Activated T-helper 17 cell treated with anti-CD3 and anti-CD28 coated beads, Interleukin-2, amount 50 U/mL, for 72 hours (primary cell): ENCODE data around the gene AOAH. TPM values are rescaled to one million over a fixed set of nuclear protein-coding genes. Genes with fewer than 3 reads are reported as not detected.

Experiments used
- ATAC-seq: fragments of 150-1000 bp; cut with Tn5 transposase; replicated peaks from 2 replicates; pipeline ENCODE4 v1.10.0; 2021; ENCODE audit warnings: mild to moderate bottlenecking, moderate library complexity
- H3K27ac Mint-ChIP-seq: one replicate; pipeline ENCODE4 v1.8.0; 2022; ENCODE audit warnings: mixed read lengths
- H3K27me3 Mint-ChIP-seq: one replicate; pipeline ENCODE4 v1.8.0; 2022; ENCODE audit warnings: mixed read lengths
- H3K36me3 Mint-ChIP-seq: one replicate; pipeline ENCODE4 v1.8.0; 2022; ENCODE audit warnings: low read depth, mild to moderate bottlenecking, mixed read lengths
- H3K4me1 Mint-ChIP-seq: one replicate; pipeline ENCODE4 v1.8.0; 2022; ENCODE audit warnings: mixed read lengths
- H3K4me3 Mint-ChIP-seq: one replicate; pipeline ENCODE4 v1.8.0; 2022; ENCODE audit warnings: mild to moderate bottlenecking, mixed read lengths
- H3K9me3 Mint-ChIP-seq: one replicate; pipeline ENCODE4 v1.8.0; 2022; ENCODE audit warnings: mixed read lengths
- total RNA-seq, 2 donors: library from RNA; stranded (reverse); gene quantifications; one replicate each; pipeline ENCODE4 v1.2.3, GENCODE V29; 2022

Gene AOAH
- total RNA-seq, 2 donors from 2014 or later: 1.4 to 2.9 TPM

DNA sequence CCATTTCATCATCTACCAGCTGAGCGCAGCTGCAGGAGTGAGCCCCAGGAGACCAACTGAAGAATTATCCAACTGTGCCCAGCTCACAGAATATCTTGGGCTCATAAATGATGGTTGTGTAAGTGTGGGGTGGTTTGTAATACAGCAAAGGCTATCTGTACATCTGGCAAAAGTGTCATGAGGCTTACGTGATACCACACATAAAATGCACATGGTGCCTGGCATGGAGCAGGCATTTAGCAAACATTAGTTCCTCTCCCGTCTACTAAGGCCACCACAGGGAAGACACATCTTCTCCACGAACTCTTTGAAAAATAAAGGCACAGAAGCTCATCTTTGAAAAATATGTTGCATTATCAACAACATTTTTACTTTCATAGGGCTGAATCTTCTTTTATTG is 32.3 kb downstream of the AOAH start:
- Mint-ChIP-seq H3K9me3 (no peaks in the 10 kb centered on the region), H3K27me3 (no peaks in the 10 kb centered on the region), H3K36me3 (no peaks in the 10 kb centered on the region), H3K4me3 (no peak overlapping the region), H3K4me1 (peaks cover 13% of the 10 kb centered on the region), H3K27ac (no peak overlapping the region)
- ATAC-seq: no peak

DNA sequence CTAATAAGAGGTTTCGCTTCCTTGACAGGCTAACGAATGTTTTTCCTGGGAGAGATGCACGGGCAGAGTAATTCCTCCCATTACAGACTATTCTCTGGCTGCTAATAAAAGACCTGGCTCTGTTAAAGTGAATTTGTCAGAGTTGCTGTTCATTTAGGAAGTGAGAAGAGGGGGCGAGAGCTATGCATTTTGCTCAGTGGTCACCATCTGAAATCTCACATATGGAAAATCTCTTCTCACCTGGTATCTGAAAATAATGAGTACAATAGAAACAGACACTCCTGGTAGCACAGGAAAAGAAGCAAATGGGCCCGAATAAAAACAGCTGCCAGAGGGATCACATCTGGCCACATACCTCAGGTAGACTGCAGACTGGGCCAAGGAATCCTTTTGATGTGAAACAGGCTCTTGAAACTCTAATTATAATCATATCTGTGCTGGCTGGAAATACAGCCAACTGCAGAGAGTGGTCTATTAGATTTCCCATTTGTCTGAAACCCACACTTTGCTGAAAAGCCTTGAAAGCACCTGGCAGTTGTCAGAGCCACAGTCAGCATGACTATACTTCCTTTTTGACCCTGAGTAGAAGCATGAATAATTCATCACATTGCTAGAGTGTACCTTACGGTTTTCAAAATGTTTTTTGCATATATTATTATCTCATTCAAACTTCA is 33.6 kb downstream of the AOAH start:
- ATAC-seq: peak; percentile 69
- Mint-ChIP-seq H3K27ac (peak overlapping the region; percentile 50), H3K36me3 (no peaks in the 10 kb centered on the region), H3K4me3 (no peak overlapping the region), H3K9me3 (no peaks in the 10 kb centered on the region), H3K27me3 (no peaks in the 10 kb centered on the region), H3K4me1 (peaks cover 20% of the 10 kb centered on the region)

DNA sequence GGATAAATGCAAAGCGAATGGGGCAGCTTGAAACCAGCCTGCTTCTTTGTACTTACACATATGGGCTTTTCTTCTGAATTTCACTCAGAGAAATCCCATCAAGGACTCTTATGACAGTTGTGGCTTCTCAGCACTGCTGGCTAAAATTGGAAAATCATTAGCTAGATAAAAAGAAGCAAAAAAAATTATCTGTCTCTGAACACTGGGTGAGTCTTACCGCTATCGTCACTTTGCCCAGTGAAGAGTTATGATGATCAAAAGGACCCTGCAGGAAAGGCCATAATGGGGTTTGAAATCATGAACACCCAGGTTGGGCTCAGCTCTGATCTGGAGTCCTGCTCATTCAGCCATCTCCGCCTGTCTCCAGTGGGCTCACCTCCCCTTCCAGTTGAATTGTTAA is 34.3 kb downstream of the AOAH start:
- peak overlapping the region; percentile 50 for H3K27ac Mint-ChIP-seq
- H3K9me3 Mint-ChIP-seq: no peaks in the 10 kb centered on the region
- no peak for ATAC-seq
- no peak overlapping the region for H3K4me3 Mint-ChIP-seq
- peaks cover 25% of the 10 kb centered on the region for H3K4me1 Mint-ChIP-seq
- H3K36me3 Mint-ChIP-seq: no peaks in the 10 kb centered on the region
- H3K27me3 Mint-ChIP-seq: no peaks in the 10 kb centered on the region

DNA sequence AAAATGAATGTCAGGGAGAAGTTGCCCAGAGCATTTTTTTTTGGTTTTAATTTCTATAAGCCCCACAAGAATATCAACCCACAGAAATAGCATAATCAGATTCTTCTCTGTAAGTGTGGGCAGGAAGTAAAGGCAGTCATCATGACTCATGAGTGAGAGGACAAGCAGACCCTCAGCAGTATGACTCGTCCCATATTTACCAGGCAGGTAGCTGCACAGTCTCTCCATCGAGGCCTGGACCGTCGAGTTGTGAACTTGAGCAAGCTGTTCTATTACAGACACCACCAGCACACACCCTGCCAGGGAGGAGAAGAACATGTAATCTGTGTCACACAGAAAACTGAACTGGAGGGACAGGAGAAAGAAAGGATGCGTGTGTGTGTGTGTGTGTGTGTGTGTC is 37.8 kb downstream of the AOAH start:
- H3K4me3 Mint-ChIP-seq: peak overlapping the region; percentile 49
- peaks cover 30% of the 10 kb centered on the region for H3K4me1 Mint-ChIP-seq
- peak; percentile 83 for ATAC-seq
- no peaks in the 10 kb centered on the region for H3K36me3 Mint-ChIP-seq
- no peaks in the 10 kb centered on the region for H3K9me3 Mint-ChIP-seq
- no peaks in the 10 kb centered on the region for H3K27me3 Mint-ChIP-seq
- H3K27ac Mint-ChIP-seq: peak overlapping the region; percentile 67

DNA sequence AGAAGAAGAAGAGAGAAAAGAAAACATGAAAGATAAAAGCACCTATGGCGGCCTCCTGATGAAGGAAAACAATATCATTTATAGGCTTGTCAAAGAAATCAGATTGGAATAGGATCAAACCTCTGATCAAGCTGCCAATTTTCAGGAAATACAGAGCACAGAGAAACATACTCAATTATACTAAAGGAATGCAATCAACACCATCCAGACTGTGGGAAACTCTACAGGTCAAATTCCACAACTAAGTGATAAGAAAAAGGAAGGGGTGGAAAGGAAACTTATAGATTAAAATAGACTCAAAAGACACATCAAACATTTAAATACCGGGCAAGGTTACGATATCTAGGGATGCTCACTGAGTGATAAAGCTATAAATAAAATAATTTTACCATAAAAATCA is 39.3 kb downstream of the AOAH start:
- Mint-ChIP-seq H3K9me3 (no peaks in the 10 kb centered on the region), H3K4me3 (no peak overlapping the region), H3K27me3 (no peaks in the 10 kb centered on the region), H3K4me1 (peaks cover 17% of the 10 kb centered on the region), H3K36me3 (no peaks in the 10 kb centered on the region), H3K27ac (no peak overlapping the region)
- ATAC-seq: no peak

DNA sequence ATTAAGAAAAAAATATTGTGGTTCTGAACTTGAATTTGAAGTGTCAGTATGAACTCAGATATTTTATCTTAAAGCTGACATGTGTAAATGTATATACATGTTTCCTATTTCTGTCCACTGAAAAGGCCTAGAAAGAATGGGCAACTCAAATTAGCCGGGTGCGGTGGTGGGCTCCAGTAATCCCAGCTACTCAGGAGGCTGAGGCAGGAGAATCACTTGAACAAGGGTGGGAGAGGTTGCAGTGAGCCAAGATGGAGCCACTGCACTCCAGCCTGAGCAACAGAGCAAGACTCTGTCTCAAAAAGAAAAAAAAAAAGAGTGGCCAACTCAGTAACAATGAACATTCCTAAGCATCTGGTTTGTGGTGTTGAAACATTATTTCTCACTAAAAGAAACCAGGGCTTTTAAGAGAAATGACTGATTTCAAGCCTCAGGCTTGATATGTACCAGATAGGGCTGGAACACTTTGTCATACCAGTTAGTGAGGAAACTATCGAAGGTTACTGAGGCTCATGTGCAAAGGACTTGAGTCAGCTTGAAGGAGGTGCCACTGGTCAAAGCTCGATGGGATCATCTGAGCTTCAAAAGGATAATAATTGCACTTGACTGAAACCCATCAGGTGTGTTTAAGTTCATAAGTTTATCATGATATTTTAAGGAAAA is 40.5 kb downstream of the AOAH start:
- H3K27me3 Mint-ChIP-seq: no peaks in the 10 kb centered on the region
- H3K9me3 Mint-ChIP-seq: no peaks in the 10 kb centered on the region
- ATAC-seq: peak; percentile 89
- H3K4me1 Mint-ChIP-seq: peaks cover 17% of the 10 kb centered on the region
- no peak overlapping the region for H3K27ac Mint-ChIP-seq
- peak overlapping the region; percentile 8 for H3K4me3 Mint-ChIP-seq
- no peaks in the 10 kb centered on the region for H3K36me3 Mint-ChIP-seq

DNA sequence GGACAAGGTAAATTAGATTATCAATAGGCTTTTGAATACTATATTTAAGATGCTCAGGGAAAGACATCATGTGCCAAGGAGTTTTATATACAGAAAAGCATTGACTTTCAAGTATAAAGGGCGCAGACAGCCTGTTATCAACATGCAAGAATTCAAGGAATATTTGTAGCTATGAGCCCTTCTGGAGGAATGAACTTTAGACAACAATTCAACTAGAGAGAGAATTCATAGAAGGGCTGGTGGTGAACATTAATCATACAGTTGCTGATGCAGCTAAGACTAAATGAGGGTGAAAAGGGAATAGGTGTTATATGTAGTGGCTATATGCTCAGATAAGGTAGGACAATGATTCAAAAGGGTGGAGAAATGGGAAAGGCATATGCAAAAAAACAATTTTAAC is 41.2 kb downstream of the AOAH start:
- H3K36me3 Mint-ChIP-seq: no peaks in the 10 kb centered on the region
- H3K27ac Mint-ChIP-seq: no peak overlapping the region
- H3K9me3 Mint-ChIP-seq: no peaks in the 10 kb centered on the region
- H3K27me3 Mint-ChIP-seq: no peaks in the 10 kb centered on the region
- ATAC-seq: no peak
- H3K4me1 Mint-ChIP-seq: peaks cover 24% of the 10 kb centered on the region
- peak overlapping the region; percentile 8 for H3K4me3 Mint-ChIP-seq

DNA sequence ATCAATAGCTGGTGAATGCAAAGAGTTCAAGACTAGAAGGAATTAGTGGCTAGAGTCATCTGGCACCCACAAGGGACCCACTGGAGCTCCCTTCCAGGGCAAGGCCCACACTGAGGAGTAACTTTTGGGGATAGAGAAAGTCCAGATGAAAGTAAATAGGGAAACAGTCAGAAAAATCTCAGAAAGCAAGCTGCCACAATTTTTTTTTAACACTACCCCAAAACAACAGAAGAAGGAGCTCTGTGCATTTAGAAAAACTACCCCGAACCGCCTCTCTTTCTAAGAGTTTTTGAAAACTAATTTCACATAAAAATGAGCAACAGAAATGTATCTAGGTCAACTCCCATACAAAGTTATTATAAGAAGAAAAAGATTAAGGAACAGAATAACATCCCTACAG is 42.2 kb downstream of the AOAH start:
- H3K27me3 Mint-ChIP-seq: no peaks in the 10 kb centered on the region
- H3K36me3 Mint-ChIP-seq: no peaks in the 10 kb centered on the region
- H3K4me1 Mint-ChIP-seq: peaks cover 27% of the 10 kb centered on the region
- H3K27ac Mint-ChIP-seq: no peak overlapping the region
- no peak overlapping the region for H3K4me3 Mint-ChIP-seq
- no peak for ATAC-seq
- H3K9me3 Mint-ChIP-seq: no peaks in the 10 kb centered on the region

DNA sequence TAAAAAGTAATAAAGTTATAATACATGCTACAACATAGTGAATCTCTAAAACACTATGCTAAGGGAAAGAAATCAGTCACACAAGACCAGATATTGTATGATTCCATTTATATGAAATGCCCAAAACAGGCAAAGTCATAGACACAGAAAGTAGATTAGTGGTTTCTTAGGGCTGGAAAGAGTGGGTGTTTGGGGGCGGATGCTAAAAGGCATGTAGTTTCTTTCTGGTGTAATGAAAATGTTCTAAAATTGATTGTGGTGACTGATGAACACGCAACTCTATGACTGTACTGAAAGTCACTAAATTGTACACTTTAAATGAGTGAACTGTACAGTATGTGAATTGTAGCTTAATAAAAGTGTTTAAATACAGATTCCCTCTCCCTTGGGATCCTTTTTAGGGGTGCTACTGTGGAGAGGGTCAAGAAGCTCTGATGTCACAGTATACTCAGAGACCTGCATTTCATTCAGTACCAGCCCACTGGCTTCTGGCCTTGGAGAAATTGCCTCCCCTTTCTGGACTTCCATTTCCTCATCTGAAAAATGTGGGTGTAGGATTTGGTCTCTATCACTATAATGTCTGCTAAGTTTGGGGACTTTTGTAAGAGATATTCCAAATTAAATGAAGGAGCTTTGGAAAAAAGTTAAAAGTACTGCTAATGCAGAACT is 46.4 kb downstream of the AOAH start:
- no peaks in the 10 kb centered on the region for H3K9me3 Mint-ChIP-seq
- H3K27me3 Mint-ChIP-seq: no peaks in the 10 kb centered on the region
- peak overlapping the region; percentile 80 for H3K4me3 Mint-ChIP-seq
- peak; percentile 95 for ATAC-seq
- H3K36me3 Mint-ChIP-seq: no peaks in the 10 kb centered on the region
- H3K27ac Mint-ChIP-seq: peak overlapping the region; percentile 89
- H3K4me1 Mint-ChIP-seq: peaks cover 19% of the 10 kb centered on the region

DNA sequence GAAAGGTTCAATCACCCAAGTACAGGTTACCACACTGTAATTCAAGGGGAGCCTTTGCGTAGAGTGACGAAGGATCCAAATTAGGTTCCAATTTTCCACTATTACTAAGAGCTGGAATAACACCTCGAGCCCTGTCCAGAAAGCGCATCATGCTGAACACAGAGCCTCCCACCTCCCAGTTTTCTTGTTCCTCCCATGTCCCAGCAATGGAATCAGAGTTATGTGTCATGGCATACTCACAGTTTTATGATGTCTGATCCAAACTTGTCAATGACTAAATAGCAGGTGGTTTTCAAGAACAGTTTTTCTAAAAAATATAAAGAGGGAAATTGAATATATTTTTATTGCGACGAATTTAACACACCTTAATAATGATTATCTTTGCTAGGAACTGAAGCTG is 50.6 kb downstream of the AOAH start:
- no peak overlapping the region for H3K4me3 Mint-ChIP-seq
- ATAC-seq: no peak
- H3K4me1 Mint-ChIP-seq: peaks cover 22% of the 10 kb centered on the region
- H3K9me3 Mint-ChIP-seq: no peaks in the 10 kb centered on the region
- H3K27me3 Mint-ChIP-seq: no peaks in the 10 kb centered on the region
- H3K36me3 Mint-ChIP-seq: no peaks in the 10 kb centered on the region
- H3K27ac Mint-ChIP-seq: no peak overlapping the region

DNA sequence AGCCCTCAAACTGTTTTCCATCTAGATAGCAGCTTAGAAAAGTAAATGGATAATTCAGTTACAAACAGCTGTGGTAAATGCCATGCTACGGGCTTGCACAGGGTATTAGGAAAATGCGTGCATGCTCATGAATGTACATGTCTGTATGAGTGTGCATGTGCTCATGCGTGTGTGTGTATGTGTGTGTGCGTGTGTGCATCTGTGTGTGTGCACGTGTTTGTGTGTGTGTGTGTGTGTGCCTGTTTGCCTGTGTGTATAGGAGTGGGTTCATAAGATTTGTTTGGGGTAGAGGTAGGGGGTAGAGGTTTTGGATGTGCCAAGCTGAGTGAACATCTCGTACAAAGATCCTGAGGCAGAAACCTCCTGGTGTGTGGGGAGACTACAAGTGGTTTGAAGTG is 52.9 kb downstream of the AOAH start:
- Mint-ChIP-seq H3K27me3 (no peaks in the 10 kb centered on the region), H3K27ac (no peak overlapping the region), H3K9me3 (no peaks in the 10 kb centered on the region), H3K36me3 (no peaks in the 10 kb centered on the region), H3K4me3 (no peak overlapping the region), H3K4me1 (peaks cover 6% of the 10 kb centered on the region)
- no peak for ATAC-seq

DNA sequence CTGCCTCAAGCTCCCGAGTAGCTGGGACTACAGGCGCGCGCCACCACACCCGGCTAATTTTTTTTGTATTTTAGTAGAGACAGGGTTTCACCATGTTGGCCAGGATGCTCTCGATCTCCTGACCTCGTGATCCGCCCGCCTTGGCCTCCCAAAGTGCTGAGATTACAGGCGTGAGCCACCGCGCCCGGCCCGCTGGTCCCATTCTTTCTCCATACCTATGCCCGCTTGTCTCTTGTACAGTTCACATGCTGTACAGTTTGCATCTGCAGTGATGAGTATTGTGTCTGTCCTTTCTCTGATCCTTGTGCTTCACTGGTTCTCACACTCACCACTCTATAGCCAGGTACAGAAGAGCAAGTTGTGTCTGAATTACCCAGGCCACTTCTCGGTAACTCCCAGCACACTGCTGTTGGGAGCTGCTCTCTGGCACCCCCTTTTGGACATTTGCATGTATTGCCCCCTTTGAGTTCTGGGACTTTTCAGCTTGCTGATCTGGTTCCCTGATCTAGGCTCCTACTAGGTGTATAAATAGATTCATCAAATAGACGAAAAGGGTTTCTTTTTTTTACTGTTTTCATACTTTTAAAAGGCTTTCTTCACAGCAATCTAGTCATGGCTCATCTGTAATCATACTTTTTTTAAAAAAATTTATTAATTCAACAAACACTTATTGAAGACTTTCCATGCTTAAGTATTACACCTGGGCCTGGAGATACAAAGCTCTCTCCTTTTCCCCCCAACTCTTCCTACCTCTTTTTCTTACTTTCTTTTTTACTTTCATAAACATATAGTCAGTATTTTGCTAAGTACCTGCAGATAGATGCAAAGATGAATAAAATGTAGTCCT is 53.5 kb downstream of the AOAH start:
- H3K27ac Mint-ChIP-seq: no peak overlapping the region
- no peaks in the 10 kb centered on the region for H3K9me3 Mint-ChIP-seq
- H3K36me3 Mint-ChIP-seq: no peaks in the 10 kb centered on the region
- peak; percentile 79 for ATAC-seq
- H3K27me3 Mint-ChIP-seq: no peaks in the 10 kb centered on the region
- no peak overlapping the region for H3K4me3 Mint-ChIP-seq
- peaks cover 4% of the 10 kb centered on the region for H3K4me1 Mint-ChIP-seq

DNA sequence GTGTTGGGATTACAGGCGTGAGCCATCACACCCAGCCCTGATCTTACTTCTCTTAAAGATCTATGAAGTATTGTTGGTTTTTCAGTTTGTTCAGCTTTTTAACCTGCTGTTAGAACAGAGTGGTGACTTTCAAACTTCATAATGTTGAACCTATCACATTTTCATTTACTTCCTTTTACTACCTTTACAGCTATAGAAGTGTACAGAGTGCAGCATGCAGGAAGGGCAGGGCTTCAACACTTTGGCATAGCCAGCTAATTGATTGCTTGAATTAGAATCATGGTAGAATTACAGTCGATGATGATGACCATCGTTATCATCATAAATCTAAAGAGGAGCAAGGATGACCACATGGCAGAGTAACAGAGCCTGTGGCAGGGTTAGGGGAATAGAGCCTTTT is 55.5 kb downstream of the AOAH start:
- no peaks in the 10 kb centered on the region for H3K27me3 Mint-ChIP-seq
- no peak overlapping the region for H3K4me3 Mint-ChIP-seq
- peaks cover 4% of the 10 kb centered on the region for H3K4me1 Mint-ChIP-seq
- H3K9me3 Mint-ChIP-seq: no peaks in the 10 kb centered on the region
- ATAC-seq: no peak
- no peak overlapping the region for H3K27ac Mint-ChIP-seq
- no peaks in the 10 kb centered on the region for H3K36me3 Mint-ChIP-seq

DNA sequence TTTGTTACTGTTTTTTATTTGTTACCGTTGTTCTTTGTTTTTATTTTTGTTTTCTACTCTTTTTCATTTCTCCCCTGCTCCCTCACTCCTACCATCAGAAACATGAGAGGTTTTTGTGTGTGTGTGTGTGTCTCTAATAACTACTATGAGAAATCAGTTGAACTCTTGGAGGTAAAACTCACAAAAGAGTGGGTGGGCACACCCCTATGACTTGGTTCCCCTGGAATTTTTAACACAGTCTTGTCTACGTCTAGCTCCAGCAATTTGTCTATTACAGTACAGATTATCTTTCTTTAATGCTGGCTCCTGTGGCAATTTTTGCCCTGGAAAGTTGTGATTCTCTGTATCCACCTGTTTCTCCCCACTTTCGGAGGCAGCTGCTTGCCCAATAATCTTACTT is 56.2 kb downstream of the AOAH start:
- no peaks in the 10 kb centered on the region for H3K9me3 Mint-ChIP-seq
- H3K4me1 Mint-ChIP-seq: peaks cover 4% of the 10 kb centered on the region
- no peak overlapping the region for H3K27ac Mint-ChIP-seq
- no peak overlapping the region for H3K4me3 Mint-ChIP-seq
- no peaks in the 10 kb centered on the region for H3K27me3 Mint-ChIP-seq
- ATAC-seq: no peak
- H3K36me3 Mint-ChIP-seq: no peaks in the 10 kb centered on the region
